Epithelial cell of proximal tubule (primary cell): Measurements from ENCODE around the gene ADAMTS3. TPM values are rescaled to one million over a fixed set of nuclear protein-coding genes. Genes with fewer than 3 reads are reported as not detected.

Experiments
- DNase-seq: peaks from one replicate; pipeline ENCODE4 v3.0.0-alpha.2; 2011; ENCODE audit warnings: low read depth
- H3K4me3 ChIP-seq: 2 replicates; pipeline ENCODE4 v1.5.1; 2011; ENCODE audit warnings: low read depth, mild to moderate bottlenecking, low read length
- total RNA-seq: library from RNA; depleted of rRNA; stranded (reverse); fragments of >200 nt; gene quantifications from 2 replicates; pipeline ENCODE4 v1.2.3, GENCODE V29; 2015
- TF ChIP-seq, protein P1 (sequence below): conservative IDR thresholded peaks from 2 replicates; pipeline ENCODE4 v1.5.1; 2012; ENCODE audit warnings: low read depth, mild to moderate bottlenecking, low read length

Gene ADAMTS3
- total RNA-seq, result 4.6 and 4.7 TPM in 2 replicates

DNA sequence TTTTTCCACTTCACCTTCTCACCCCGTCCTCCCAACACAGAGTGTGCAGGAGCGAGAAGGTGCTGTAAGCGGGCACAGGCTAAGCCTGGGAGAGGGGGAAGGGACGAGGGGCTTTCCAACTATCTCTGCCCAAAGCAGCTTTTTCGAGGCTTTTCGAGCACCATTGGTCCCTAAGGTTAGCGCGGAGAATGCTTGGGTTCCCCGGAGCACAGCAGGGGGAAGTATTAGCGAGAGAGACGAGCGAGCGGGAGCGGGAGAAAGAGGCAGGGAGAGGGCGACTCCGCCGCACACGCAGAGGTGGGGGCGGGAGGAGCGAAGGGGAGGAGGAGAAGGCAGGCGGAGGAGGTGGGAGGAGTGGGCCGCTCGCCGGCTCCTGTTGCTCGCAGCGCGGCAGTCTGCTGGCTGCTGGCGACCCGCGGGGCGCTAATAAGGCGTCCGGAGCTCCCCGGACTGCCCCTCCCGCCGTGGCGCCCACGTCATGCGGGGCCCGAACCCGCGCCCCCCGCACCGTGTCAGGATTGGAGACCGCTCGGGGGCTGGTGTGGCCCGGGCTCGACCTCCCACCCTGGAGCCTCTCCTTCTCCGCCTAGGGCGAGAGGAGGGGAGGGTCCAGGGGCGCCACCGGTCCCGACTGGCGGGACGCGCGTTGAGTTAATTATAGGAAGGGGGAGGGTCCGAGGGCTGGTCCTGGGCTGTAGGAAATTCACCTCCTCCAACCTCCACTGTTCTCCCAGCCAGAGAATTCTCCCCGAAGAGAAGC lies at the start of gene ADAMTS3:
ADAMTS3 (minus strand) TSS at position 263 of the 760 bp plus-strand sequence. CDS start 459 bp downstream, outside the sequence.
- TF ChIP-seq, protein P1, sequence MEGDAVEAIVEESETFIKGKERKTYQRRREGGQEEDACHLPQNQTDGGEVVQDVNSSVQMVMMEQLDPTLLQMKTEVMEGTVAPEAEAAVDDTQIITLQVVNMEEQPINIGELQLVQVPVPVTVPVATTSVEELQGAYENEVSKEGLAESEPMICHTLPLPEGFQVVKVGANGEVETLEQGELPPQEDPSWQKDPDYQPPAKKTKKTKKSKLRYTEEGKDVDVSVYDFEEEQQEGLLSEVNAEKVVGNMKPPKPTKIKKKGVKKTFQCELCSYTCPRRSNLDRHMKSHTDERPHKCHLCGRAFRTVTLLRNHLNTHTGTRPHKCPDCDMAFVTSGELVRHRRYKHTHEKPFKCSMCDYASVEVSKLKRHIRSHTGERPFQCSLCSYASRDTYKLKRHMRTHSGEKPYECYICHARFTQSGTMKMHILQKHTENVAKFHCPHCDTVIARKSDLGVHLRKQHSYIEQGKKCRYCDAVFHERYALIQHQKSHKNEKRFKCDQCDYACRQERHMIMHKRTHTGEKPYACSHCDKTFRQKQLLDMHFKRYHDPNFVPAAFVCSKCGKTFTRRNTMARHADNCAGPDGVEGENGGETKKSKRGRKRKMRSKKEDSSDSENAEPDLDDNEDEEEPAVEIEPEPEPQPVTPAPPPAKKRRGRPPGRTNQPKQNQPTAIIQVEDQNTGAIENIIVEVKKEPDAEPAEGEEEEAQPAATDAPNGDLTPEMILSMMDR, result no peak
- H3K4me3 ChIP-seq, result peak within 1 kb of the TSS; percentile 75
- DNase-seq, result no peak

DNA sequence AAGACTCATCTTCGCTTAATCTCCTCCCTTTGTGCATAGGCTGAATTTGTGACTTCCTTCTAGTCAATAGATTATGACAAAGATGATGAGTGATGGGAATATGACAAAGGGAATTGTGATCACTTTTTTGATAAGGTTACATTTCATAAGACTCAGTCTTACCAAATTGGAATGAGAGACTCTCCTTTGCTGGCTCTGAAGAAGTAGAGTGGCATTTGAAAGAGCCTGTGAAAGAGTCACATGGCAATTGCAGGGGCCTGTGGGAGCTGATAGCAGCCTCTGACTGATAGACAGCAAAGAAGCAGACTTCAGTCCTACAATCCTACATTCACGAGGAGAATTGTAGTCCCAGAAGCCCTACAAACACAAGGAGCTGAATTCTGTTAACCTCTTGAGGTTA lies 44.9 kb upstream of the ADAMTS3 start:
- H3K4me3 ChIP-seq, result no peak overlapping the region
- DNase-seq, result no peak
- TF ChIP-seq, protein P1, result no peak

DNA sequence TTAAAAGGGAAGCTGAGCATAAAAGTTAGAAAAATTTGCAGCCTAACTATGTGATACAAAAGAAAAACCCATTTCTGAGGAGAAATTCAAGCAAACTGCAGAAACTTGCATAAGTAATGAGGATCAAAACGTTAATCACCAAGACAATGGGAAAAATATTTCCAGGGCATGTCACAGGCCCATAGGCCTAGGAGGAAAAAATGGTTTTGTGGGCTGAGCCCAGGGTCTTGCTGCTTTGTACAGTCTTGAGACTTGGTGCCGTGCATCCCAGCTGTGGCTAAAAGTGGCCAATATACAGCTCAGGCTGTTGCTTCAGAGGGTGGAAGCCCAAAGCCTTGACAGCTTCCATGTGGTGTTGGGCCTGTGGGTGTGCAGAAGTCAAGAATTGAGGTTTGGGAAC lies 37.7 kb upstream of the ADAMTS3 start:
- no peak overlapping the region for H3K4me3 ChIP-seq
- TF ChIP-seq, protein P1, result no peak
- no peak for DNase-seq

- no peak overlapping the region for H3K4me3 ChIP-seq
- no peak for DNase-seq
- TF ChIP-seq, protein P1, result no peak
These were observed 35.3 kb upstream of the ADAMTS3 start for GRCh38 chr4:72604324-72604723.

DNA sequence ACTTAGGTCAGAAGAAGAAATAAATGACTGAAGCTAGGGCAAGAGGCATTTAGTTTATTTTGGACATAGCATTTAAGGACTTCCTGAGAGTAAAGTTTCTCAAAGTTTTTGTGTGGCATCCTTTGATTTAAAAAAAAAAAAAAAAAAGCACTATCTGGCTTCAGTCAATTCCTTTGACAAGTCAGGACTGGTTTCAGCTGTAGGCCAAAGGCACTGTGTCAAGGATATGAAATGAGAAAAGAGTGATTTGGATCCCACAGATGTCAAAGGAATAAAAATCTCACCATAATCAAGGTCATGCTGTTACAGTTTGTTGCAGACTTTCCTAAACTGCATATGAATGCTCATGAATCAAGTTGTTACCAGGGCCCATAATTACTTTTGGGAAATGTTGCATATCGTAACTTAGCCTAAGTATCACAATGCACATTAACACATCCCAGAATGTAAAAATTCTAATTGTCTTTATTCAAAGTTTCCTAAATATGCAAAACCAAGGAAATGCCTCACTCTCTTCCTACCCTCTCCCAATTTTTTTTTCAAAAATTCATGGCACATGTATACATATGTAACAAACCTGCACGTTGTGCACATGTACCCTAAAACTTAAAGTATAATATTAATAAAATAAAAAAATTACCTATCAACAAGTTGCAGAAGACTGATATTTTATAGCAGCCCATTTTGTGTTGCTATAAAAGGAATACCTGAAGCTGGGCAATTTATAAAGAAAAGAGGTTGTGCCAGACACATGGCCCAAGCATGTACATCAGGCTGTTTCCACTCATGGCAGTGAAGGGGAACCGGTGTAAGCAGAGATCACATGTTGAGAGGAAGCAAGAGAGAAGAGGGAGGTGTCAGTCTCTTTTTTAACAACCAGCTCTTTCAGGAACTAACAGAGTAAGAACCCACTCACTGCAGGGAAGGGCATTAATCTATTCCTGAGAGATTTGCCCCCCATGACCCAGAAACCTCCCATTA lies 33.7 kb upstream of the ADAMTS3 start:
- no peak overlapping the region for H3K4me3 ChIP-seq
- TF ChIP-seq, protein P1, result no peak
- no peak for DNase-seq

DNA sequence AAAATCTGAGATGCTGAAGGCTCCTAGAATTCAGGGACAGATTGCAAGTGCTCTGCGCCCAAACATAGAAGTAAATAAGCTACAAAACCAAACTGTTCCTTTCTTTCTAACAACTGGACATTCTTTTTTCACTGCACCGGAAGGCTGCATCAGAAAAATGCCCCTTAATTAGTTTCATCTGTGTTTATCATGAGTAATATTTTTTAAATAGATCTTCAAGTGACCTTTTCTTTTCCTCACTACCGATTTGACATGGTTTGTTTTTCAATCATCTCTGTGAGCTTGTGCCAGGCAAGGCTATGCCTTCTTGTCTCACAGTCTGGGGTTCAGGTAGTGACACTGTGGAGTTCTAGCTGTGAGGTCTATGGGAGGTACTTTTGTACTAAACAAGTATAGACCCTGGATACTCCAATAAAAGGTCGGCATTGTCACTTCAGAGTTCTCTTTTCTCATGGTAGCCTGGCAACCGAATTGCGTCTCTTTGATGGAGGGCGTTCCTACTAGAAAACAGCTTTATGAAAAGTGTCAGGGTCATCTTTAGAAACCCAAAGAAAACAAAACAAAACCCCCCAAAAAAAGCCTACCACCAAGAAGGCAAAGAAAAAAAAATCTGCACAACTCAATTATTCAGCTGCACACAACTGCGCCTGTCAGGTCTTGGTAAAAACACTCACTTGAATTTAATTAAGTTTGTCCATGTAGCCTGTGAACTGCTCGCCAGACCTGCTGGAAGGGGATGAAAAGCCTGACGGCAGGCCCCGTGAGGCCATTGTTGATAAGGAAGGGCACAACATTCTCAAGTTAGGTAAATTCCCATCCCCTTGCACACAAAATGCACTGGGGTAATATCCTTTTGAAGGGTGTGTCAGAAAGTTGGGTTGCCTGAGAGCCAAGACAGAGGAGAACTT lies 22.8 kb upstream of the ADAMTS3 start:
- no peak overlapping the region for H3K4me3 ChIP-seq
- TF ChIP-seq, protein P1, result no peak
- DNase-seq, result no peak
